SK-N-SH (cell line): ENCODE results near the gene FAM50B.

ENCODE experiments used
- ELF1 ChIP-seq: IDR thresholded peaks from 2 replicates; pipeline ENCODE4 v1.4.0; 2012
- EP300 ChIP-seq, 2 experiments: IDR thresholded peaks; 2 replicates each; pipeline versions ENCODE4 v1.4.0 to v1.6.1; 2012; ENCODE audit warnings: borderline replicate concordance in 1 of 2, low read depth in 1 of 2, low read length in 1 of 2
- GABPA ChIP-seq: IDR thresholded peaks from 2 replicates; pipeline ENCODE4 v1.4.0; 2012; ENCODE audit warnings: low read depth, mild to moderate bottlenecking
- NRF1 ChIP-seq: IDR thresholded peaks from 2 replicates; pipeline ENCODE4 v1.6.1; 2012; ENCODE audit warnings: low read depth, mild to moderate bottlenecking, low read length
- SMC3 ChIP-seq: IDR thresholded peaks from 2 replicates; pipeline ENCODE4 v1.6.1; 2012; ENCODE audit warnings: low read depth, low read length, improper control_type of control experiment
- TAF1 ChIP-seq: IDR thresholded peaks from 2 replicates; pipeline ENCODE4 v1.6.1; 2012; ENCODE audit warnings: low read depth, mild to moderate bottlenecking, low read length, moderate library complexity, borderline replicate concordance
- TEAD4 ChIP-seq: IDR thresholded peaks from 2 replicates; pipeline ENCODE4 v1.4.0; 2012; ENCODE audit warnings: mild to moderate bottlenecking, borderline replicate concordance; ENCODE audit not compliant: insufficient read depth
- TF ChIP-seq, protein P1 (sequence below): fragments of 200-600 bp; sonication (generic); IDR thresholded peaks from 2 replicates; pipeline ENCODE4 v1.6.1; 2017; ENCODE audit warnings: antibody characterized with exemption, mild to moderate bottlenecking, moderate library complexity
- TF ChIP-seq, protein P2 (sequence below): IDR thresholded peaks from 2 replicates; pipeline ENCODE4 v1.4.0; 2012; ENCODE audit warnings: low read depth, borderline replicate concordance
- TF ChIP-seq, protein P3 (sequence below): IDR thresholded peaks from 2 replicates; pipeline ENCODE4 v1.6.1; 2012; ENCODE audit warnings: mild to moderate bottlenecking, low read depth, low read length, moderate library complexity
- TF ChIP-seq, protein P4 (sequence below): IDR thresholded peaks from 2 replicates; pipeline ENCODE4 v1.4.0; 2012; ENCODE audit warnings: low read depth

DNA sequence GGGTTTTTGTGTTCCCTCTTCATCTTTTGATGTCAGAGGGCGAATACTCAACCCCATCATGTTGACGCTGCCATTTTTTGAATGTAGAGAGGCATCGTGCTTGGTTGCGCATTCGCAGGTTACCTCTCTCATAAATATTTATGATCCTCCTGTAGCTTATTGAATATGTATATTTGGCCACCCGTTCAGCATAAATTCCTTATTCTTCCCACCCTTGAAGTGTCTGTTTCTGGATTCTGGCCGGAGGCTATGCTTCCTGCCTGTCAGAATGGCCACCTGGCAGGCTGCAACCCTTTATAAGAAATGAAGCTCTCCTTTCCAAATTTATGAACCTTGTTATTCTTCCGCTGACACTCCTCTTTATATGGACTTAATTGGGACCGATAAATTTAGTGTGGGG is 40.9 kb downstream of the FAM50B start:
- TF ChIP-seq, protein P1, sequence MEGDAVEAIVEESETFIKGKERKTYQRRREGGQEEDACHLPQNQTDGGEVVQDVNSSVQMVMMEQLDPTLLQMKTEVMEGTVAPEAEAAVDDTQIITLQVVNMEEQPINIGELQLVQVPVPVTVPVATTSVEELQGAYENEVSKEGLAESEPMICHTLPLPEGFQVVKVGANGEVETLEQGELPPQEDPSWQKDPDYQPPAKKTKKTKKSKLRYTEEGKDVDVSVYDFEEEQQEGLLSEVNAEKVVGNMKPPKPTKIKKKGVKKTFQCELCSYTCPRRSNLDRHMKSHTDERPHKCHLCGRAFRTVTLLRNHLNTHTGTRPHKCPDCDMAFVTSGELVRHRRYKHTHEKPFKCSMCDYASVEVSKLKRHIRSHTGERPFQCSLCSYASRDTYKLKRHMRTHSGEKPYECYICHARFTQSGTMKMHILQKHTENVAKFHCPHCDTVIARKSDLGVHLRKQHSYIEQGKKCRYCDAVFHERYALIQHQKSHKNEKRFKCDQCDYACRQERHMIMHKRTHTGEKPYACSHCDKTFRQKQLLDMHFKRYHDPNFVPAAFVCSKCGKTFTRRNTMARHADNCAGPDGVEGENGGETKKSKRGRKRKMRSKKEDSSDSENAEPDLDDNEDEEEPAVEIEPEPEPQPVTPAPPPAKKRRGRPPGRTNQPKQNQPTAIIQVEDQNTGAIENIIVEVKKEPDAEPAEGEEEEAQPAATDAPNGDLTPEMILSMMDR: no peak
- TF ChIP-seq, protein P2, sequence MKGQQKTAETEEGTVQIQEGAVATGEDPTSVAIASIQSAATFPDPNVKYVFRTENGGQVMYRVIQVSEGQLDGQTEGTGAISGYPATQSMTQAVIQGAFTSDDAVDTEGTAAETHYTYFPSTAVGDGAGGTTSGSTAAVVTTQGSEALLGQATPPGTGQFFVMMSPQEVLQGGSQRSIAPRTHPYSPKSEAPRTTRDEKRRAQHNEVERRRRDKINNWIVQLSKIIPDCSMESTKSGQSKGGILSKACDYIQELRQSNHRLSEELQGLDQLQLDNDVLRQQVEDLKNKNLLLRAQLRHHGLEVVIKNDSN: no peak
- TF ChIP-seq SMC3 (no peak), NRF1 (no peak), GABPA (no peak), TAF1 (no peak), EP300 (IDR thresholded peaks at IDR 0.05; ENCODE audit: borderline replicate concordance in 1 of 2, low read depth in 1 of 2, low read length in 1 of 2) (no peak), ELF1 (no peak), TEAD4 (no peak)
- TF ChIP-seq, protein P3, sequence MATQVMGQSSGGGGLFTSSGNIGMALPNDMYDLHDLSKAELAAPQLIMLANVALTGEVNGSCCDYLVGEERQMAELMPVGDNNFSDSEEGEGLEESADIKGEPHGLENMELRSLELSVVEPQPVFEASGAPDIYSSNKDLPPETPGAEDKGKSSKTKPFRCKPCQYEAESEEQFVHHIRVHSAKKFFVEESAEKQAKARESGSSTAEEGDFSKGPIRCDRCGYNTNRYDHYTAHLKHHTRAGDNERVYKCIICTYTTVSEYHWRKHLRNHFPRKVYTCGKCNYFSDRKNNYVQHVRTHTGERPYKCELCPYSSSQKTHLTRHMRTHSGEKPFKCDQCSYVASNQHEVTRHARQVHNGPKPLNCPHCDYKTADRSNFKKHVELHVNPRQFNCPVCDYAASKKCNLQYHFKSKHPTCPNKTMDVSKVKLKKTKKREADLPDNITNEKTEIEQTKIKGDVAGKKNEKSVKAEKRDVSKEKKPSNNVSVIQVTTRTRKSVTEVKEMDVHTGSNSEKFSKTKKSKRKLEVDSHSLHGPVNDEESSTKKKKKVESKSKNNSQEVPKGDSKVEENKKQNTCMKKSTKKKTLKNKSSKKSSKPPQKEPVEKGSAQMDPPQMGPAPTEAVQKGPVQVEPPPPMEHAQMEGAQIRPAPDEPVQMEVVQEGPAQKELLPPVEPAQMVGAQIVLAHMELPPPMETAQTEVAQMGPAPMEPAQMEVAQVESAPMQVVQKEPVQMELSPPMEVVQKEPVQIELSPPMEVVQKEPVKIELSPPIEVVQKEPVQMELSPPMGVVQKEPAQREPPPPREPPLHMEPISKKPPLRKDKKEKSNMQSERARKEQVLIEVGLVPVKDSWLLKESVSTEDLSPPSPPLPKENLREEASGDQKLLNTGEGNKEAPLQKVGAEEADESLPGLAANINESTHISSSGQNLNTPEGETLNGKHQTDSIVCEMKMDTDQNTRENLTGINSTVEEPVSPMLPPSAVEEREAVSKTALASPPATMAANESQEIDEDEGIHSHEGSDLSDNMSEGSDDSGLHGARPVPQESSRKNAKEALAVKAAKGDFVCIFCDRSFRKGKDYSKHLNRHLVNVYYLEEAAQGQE: no peak
- TF ChIP-seq, protein P4, sequence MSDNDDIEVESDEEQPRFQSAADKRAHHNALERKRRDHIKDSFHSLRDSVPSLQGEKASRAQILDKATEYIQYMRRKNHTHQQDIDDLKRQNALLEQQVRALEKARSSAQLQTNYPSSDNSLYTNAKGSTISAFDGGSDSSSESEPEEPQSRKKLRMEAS: no peak
